Activated T-cell treated with anti-CD3 and anti-CD28 coated beads for 4 hours (primary cell): ENCODE data around the gene SNTN.

Experiments
- DNase-seq: peaks from one replicate; pipeline ENCODE4 v3.0.0-alpha.2; 2020

Gene SNTN

GRCh38 chr3:63679186-63679585, 26.7 kb downstream of the SNTN start:
- DNase-seq = no peak

GRCh38 chr3:63684081-63684480, 31.6 kb downstream of the SNTN start:
- DNase-seq = no peak

DNA sequence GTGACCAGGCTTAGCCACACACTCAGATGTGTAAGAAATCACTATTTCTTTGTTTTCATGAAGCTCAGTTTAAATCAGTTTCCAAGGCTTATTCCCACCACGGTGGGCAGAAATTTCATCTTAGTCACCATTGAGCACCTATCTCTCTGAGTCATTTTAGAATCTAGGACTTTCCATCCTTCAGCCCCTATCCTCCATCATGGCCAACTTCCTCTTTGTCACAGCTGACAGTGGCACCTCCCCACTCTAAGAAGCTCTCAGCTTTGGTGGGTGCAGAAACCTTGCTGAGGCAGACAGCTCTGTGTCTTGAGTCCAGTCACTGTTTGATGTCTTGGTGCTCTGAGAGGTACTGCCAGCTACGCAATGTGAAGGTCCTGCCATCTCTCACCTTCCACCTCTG, 32.9 kb downstream of the SNTN start:
- DNase-seq = no peak

DNA sequence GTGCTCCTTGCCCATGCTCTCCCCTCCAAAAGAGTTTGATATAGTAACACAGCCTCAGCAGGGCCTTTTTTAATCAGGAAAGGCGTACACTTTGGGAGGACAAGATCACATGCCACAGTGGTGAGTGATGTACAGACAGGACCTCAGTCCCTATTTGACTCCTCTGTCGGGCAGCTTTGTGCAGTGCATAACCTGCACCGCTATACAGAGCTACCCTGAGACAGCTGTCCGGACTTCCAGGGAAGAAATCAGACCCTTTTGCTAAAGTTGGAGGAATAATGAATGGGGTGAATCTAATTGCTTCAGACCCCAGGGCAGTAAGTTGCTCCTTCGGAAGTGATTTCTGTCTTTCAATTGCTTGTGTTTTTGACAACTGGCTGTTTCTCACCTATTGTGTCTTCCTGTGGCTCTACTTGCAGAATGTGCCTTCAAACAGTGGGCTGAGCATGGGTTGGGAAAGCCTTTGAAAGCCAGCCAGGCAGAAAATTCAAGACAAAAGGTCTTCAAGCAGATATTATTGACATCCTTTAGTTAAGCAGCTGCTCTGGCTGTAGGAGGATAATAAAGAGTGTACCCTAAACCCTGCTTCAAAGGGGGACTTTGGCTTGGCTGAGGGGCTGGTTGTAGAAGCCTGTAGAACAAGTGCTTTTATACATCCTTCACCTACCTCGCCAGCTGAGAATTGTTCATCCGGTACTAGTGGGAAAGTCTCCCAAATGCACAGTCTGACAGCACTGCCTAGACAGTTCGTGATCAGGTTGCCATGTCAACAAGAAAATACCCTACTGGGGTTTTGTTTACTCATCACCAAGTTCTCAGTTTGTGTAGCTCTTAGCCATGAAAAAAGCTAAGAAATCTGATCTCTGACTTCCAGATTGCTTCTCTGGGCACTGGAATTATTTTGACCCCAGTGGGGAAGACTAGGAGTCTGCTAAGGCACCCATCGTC, 35.1 kb downstream of the SNTN start:
- DNase-seq = no peak

DNA sequence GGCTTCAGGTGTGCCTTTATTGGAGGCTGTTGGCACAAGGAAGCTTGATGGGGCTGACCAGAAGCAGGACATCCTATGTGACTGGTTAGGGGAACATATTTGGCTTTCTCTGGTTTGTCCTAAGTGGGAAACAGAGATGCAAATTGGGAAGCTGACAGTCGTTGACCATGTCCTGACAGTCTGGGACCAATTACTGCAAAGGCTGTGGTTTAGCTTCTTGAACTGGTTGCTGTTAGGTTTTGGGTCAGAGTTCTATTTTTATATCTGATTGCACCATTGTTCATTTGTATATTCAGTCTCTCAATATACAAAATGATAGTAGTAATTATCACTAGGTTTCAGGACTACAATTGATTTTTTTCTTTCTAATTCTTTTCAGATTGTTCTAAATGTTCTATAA, 36.8 kb downstream of the SNTN start:
- DNase-seq = no peak

DNA sequence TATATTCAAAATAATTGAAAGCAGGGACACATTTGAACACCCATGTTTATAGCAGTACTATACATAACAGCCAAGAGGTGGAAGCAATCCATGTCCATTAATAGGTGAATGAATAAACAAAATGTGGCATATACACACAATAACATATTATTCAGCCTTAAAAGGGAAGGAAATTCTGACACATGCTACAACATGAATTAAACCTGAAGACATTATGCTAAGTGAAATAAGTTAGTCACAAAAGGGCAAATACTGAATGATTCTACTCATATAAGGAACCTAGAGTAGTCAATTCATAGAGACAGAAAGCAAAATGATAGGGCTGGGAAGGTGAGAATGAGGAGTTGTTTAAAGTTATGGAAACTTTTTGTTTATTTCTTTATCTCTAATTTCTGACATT, 40.9 kb downstream of the SNTN start:
- no peak for DNase-seq

DNA sequence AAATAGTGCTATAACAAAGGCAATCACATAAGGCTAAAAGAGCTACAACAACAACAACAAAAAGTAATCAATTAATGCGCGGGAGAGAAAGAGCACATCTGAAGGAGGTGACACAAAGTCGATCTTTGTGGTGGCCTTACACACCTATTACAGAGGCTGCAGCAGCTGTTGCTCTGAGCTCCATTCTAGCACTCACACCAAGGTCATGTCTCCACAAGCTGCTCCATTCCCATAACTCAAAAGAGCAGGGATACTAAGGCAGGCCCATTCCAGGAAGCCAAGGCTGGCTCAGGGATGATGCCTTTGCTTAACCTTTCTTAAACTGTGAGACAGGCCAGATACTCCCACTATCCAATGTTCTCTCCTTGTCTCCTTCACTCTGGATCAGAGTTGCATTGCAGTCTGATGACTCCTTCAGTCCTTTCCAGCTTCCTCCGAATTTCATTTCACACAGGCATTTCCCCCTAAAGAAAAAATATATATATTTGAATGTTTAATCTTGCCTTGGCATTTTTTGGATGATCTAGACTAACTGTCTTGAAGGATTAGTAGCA, 52.7 kb downstream of the SNTN start:
- DNase-seq = no peak

- no peak for DNase-seq
Observed at GRCh38 chr3:63706321-63707085, 54.0 kb downstream of the SNTN start.

- no peak for DNase-seq
Observed at GRCh38 chr3:63707731-63708130, 55.3 kb downstream of the SNTN start.

GRCh38 chr3:63709576-63709975, 57.1 kb downstream of the SNTN start:
- no peak for DNase-seq
